ENCODE measurements around the gene ZNF335. TPM values are rescaled to one million over a fixed set of nuclear protein-coding genes. Genes with fewer than 3 reads are reported as not detected.

Gene ZNF335
- total RNA-seq, 1 donor: 17.7 TPM

DNA sequence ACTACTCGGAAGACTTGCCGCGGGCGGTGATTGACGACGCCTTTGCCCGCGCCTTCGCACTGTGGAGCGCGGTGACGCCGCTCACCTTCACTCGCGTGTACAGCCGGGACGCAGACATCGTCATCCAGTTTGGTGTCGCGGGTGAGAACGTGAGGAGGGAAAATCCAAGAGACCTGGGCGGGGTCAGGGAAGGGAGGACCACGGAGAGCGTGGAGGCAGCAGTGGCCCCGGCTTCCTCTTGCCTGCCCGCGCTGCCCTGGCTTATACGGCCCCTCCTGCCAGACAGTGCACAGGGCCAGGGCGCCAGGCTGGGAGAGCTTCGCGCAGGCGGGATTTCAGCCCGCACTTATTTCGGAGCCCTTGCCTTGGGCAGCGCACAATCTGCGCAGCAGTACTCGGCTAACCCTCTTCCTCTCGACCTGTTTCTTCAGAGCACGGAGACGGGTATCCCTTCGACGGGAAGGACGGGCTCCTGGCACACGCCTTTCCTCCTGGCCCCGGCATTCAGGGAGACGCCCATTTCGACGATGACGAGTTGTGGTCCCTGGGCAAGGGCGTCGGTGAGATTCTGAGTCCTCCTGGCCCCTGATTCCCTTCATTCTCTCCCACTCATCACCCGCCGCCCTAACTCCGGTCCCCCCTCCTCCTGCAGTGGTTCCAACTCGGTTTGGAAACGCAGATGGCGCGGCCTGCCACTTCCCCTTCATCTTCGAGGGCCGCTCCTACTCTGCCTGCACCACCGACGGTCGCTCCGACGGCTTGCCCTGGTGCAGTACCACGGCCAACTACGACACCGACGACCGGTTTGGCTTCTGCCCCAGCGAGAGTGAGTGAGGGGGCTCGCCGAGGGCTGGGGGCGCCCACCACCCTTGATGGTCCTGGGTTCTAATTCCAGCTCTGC is 38.7 kb upstream of the ZNF335 start:
- no peak overlapping the region for H3K4me3 ChIP-seq (ENCODE audit: low read depth, low read length)
- TF ChIP-seq, protein P1, sequence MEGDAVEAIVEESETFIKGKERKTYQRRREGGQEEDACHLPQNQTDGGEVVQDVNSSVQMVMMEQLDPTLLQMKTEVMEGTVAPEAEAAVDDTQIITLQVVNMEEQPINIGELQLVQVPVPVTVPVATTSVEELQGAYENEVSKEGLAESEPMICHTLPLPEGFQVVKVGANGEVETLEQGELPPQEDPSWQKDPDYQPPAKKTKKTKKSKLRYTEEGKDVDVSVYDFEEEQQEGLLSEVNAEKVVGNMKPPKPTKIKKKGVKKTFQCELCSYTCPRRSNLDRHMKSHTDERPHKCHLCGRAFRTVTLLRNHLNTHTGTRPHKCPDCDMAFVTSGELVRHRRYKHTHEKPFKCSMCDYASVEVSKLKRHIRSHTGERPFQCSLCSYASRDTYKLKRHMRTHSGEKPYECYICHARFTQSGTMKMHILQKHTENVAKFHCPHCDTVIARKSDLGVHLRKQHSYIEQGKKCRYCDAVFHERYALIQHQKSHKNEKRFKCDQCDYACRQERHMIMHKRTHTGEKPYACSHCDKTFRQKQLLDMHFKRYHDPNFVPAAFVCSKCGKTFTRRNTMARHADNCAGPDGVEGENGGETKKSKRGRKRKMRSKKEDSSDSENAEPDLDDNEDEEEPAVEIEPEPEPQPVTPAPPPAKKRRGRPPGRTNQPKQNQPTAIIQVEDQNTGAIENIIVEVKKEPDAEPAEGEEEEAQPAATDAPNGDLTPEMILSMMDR (IDR thresholded peaks at IDR 0.05; ENCODE audit: insufficient read depth, low read depth, low read length): no peak
- no peak for DNase-seq (ENCODE audit: low read depth)

DNA sequence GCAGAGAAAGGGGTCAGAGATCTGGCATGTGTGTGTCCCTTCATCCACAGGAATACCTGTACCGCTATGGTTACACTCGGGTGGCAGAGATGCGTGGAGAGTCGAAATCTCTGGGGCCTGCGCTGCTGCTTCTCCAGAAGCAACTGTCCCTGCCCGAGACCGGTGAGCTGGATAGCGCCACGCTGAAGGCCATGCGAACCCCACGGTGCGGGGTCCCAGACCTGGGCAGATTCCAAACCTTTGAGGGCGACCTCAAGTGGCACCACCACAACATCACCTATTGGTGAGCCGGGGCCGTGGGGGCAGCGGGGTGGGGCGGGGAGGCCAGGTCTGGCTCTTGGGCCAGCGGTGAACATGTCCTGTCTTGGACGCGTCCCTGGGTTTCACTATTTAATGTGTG is 37.8 kb upstream of the ZNF335 start:
- TF ChIP-seq, protein P1 (IDR thresholded peaks at IDR 0.05; ENCODE audit: insufficient read depth, low read depth, low read length): no peak
- DNase-seq (ENCODE audit: low read depth): no peak
- H3K4me3 ChIP-seq (ENCODE audit: low read depth, low read length): no peak overlapping the region

DNA sequence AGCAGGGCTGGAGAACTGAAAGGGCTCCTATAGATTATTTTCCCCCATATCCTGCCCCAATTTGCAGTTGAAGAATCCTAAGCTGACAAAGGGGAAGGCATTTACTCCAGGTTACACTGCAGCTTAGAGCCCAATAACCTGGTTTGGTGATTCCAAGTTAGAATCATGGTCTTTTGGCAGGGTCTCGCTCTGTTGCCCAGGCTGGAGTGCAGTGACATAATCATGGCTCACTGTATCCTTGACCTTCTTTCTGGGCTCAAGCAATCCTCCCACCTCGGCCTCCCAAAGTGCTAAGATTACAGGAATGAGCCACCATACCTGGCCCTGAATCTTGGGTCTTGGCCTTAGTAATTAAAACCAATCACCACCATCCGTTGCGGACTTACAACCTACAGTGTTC is 35.7 kb upstream of the ZNF335 start:
- no peak for DNase-seq (ENCODE audit: low read depth)
- TF ChIP-seq, protein P1 (IDR thresholded peaks at IDR 0.05; ENCODE audit: insufficient read depth, low read depth, low read length): no peak
- H3K4me3 ChIP-seq (ENCODE audit: low read depth, low read length): no peak overlapping the region

DNA sequence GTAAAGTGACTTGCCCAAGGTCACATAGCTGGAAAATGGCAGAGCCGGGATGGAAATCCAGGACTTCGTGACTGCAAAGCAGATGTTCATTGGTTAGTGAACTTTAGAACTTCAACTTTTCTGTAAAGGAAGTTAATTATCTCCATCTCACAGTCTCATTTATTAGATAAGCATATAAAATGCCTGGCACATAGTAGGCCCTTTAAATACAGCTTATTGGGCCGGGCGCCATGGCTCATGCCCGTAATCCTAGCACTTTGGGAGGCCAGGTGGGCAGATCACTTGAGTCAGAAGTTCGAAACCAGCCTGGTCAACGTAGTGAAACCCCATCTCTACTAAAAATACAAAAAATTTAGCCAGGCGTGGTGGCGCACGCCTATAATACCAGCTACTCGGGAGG is 35.0 kb upstream of the ZNF335 start:
- TF ChIP-seq, protein P1 (IDR thresholded peaks at IDR 0.05; ENCODE audit: insufficient read depth, low read depth, low read length): no peak
- no peak for DNase-seq (ENCODE audit: low read depth)

DNA sequence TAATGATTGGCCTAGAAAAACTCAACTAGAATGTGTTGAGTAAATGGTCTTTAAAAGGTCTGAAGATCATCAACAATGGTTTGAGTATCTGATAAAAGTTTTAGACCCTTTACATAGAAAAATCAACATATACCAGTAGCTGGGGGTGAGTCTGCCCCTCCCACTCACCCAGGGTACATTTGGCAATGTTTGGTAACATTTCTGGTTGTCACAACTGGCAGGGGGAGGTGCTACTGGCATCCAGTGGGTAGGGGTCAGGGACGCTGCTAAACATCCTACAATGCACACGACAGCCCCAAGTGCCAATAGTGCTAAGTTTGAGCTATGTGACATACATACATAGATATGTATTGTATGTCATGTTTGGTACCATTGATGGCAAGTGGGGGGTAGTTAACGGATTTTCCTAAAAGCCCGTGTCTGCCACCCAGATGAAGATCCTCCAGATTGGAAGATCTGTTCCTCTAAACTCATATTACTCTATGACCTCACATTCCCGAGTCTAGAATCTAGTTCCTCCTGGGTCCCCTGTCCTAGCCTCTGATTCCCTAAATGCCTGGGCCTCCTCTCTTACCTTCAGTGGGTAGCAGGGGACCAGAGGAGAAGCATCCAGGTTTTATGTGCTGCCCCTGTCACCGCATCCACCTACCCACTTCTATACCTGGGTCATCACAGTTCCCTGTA is 34.2 kb upstream of the ZNF335 start:
- TF ChIP-seq, protein P1 (IDR thresholded peaks at IDR 0.05; ENCODE audit: insufficient read depth, low read depth, low read length): no peak
- DNase-seq (ENCODE audit: low read depth): no peak
- no peak overlapping the region for H3K4me3 ChIP-seq (ENCODE audit: low read depth, low read length)

More for the DNA sequence above, 35.0 kb upstream of the ZNF335 start:
- no peak overlapping the region for H3K4me3 ChIP-seq (ENCODE audit: low read depth, low read length)

DNA sequence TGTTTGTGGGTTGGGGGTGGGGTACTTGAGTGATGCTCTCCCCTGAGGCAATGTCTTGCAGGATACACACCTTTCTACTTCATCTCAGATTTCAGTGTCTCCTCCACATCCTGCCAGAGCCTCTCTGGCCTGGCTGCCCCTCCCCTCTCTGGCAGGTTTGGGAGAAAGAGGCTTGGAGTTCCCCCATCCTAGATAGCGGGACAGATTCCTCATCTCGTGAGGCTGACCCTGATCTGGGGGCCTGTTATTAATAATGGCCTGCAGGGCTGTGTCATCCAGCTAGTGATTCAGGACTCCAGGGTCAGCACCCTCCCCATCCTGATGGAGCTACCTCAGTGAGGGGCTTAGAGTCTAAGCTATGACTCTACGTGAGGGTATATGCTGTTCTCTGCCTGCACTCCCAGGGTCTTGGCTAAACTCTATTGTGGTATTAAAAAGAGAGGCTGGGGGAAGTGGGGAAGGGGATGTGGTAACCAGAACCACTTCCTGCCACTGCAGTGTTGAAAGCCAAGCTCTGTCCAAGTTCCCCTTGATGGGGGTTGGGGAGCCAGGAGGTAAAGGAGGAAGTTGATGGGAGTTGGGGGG is 33.0 kb upstream of the ZNF335 start:
- H3K4me3 ChIP-seq (ENCODE audit: low read depth, low read length): no peak overlapping the region
- TF ChIP-seq, protein P1 (IDR thresholded peaks at IDR 0.05; ENCODE audit: insufficient read depth, low read depth, low read length): no peak
- no peak for DNase-seq (ENCODE audit: low read depth)

Measured in fibroblast of villous mesenchyme (primary cell).